HL-60 (cell line): ENCODE data around the gene SLC4A5.

Experiments
- GABPA ChIP-seq: IDR thresholded peaks from 2 replicates; pipeline ENCODE4 v1.6.1; 2012; ENCODE audit warnings: low read depth
- POLR2AphosphoS5 ChIP-seq: IDR thresholded peaks from 2 replicates; pipeline ENCODE4 v1.6.1; 2012; ENCODE audit warnings: low read depth
- SPI1 ChIP-seq: IDR thresholded peaks from 2 replicates; pipeline ENCODE4 v1.6.1; 2012; ENCODE audit warnings: low read depth, mild to moderate bottlenecking, borderline replicate concordance
- TF ChIP-seq, protein P1 (sequence below): IDR thresholded peaks from one replicate; pipeline ENCODE4 v1.5.1; 2011; ENCODE audit warnings: low read length, control low read depth, inconsistent platforms; ENCODE audit not compliant: insufficient read depth
- TF ChIP-seq, protein P2 (sequence below): IDR thresholded peaks from 2 replicates; pipeline ENCODE4 v1.6.1; 2012; ENCODE audit warnings: low read depth; ENCODE audit not compliant: insufficient replicate concordance

DNA sequence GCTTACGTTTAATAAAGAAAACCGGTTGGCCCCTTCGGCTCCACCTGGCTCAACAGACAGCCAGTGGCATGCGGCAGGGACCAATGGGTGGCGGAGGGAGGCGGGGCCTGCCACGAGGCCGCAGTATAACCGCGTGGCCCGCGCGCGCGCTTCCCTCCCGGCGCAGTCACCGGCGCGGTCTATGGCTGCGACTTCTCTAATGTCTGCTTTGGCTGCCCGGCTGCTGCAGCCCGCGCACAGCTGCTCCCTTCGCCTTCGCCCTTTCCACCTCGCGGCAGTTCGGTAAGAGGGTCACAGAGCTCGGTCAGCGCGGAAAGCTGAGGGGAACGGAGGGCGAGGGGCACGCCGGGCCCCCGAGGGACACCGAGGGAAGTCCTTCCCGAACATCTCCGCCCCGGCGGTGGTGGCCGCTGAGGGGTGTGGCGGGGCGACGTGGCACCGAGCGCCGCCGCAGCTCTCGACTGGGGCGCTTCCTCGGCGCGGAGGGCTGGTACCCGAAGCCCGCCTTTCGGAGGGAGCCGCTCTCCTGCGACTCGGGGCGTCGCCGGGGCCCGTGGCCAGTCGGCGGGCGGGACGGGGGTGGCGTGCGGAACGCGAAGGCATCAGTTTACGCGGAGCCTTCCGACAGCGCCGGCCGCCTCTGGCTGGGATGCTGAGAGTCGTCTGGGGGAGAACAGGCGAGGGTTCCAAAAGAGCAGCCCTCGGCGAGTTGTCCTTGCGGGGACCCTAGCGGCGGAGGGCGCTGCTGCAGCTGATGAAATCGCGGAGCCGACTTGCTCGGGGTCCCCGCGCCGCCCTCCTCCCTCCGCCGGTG is 144.5 kb downstream of the SLC4A5 start, which contains the start of gene MTHFD2:
- TF ChIP-seq, protein P1, sequence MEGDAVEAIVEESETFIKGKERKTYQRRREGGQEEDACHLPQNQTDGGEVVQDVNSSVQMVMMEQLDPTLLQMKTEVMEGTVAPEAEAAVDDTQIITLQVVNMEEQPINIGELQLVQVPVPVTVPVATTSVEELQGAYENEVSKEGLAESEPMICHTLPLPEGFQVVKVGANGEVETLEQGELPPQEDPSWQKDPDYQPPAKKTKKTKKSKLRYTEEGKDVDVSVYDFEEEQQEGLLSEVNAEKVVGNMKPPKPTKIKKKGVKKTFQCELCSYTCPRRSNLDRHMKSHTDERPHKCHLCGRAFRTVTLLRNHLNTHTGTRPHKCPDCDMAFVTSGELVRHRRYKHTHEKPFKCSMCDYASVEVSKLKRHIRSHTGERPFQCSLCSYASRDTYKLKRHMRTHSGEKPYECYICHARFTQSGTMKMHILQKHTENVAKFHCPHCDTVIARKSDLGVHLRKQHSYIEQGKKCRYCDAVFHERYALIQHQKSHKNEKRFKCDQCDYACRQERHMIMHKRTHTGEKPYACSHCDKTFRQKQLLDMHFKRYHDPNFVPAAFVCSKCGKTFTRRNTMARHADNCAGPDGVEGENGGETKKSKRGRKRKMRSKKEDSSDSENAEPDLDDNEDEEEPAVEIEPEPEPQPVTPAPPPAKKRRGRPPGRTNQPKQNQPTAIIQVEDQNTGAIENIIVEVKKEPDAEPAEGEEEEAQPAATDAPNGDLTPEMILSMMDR, result peak; percentile 73
- peak; percentile 98 for TF ChIP-seq POLR2AphosphoS5
- no peak for TF ChIP-seq GABPA
- TF ChIP-seq, protein P2, sequence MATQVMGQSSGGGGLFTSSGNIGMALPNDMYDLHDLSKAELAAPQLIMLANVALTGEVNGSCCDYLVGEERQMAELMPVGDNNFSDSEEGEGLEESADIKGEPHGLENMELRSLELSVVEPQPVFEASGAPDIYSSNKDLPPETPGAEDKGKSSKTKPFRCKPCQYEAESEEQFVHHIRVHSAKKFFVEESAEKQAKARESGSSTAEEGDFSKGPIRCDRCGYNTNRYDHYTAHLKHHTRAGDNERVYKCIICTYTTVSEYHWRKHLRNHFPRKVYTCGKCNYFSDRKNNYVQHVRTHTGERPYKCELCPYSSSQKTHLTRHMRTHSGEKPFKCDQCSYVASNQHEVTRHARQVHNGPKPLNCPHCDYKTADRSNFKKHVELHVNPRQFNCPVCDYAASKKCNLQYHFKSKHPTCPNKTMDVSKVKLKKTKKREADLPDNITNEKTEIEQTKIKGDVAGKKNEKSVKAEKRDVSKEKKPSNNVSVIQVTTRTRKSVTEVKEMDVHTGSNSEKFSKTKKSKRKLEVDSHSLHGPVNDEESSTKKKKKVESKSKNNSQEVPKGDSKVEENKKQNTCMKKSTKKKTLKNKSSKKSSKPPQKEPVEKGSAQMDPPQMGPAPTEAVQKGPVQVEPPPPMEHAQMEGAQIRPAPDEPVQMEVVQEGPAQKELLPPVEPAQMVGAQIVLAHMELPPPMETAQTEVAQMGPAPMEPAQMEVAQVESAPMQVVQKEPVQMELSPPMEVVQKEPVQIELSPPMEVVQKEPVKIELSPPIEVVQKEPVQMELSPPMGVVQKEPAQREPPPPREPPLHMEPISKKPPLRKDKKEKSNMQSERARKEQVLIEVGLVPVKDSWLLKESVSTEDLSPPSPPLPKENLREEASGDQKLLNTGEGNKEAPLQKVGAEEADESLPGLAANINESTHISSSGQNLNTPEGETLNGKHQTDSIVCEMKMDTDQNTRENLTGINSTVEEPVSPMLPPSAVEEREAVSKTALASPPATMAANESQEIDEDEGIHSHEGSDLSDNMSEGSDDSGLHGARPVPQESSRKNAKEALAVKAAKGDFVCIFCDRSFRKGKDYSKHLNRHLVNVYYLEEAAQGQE, result peak; percentile 71
- peak; percentile 0; the same call in 1 of the 2 replicates for TF ChIP-seq SPI1
